HUES6 (cell line): ENCODE results near the gene IGF2BP1.
"Not testable (repeated sequence)": the region's sequence is repeated elsewhere in the genome, so short reads cannot be mapped to it uniquely, and the experiment has no call there.

ENCODE experiments used
- H3K27ac ChIP-seq: 2 replicates; pipeline ENCODE4 v1.7.0; 2013; ENCODE audit warnings: low read depth, mild to moderate bottlenecking, low read length, inconsistent platforms
- H3K27me3 ChIP-seq: 2 replicates; pipeline ENCODE4 v1.6.1; 2013; ENCODE audit warnings: low read length; ENCODE audit not compliant: control insufficient read depth, insufficient read depth
- H3K36me3 ChIP-seq: 2 replicates; pipeline ENCODE4 v1.6.1; 2013; ENCODE audit warnings: low read length; ENCODE audit not compliant: control insufficient read depth, insufficient read depth
- H3K4me1 ChIP-seq: 2 replicates; pipeline ENCODE4 v1.6.1; 2013; ENCODE audit warnings: low read length; ENCODE audit not compliant: control insufficient read depth, insufficient read depth
- H3K4me3 ChIP-seq: 2 replicates; pipeline ENCODE4 v1.5.1; 2013; ENCODE audit warnings: low read depth, low read length
- H3K9ac ChIP-seq: one replicate; pipeline ENCODE4 v1.6.1; 2013; ENCODE audit warnings: mild to moderate bottlenecking, low read length
- H3K9me3 ChIP-seq: 2 replicates; pipeline ENCODE4 v1.6.1; 2013; ENCODE audit warnings: low read depth, low read length; ENCODE audit not compliant: control insufficient read depth, insufficient read depth

The IGF2BP1 gene

DNA sequence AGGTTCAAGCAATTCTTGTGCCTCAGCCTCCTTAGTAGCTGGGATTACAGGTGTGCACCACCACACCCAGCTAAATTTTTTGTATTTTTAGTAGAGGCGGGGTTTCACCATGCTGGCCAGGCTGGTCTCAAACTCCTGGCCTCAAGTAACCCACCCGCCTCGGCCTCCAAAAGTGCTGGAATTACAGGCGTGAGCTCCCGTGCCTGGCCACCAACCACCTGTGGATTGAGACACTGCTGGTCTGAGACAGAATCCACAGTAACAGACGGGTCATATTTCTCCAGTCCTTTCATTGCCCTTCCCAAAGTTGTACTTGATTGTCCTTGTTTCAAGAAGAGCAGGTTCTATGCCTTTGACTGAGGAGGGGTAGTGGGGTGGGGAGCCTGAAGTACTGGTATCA is 42.3 kb downstream of the IGF2BP1 start:
- H3K27me3 ChIP-seq, H3K4me1 ChIP-seq, H3K9me3 ChIP-seq, H3K27ac ChIP-seq, H3K4me3 ChIP-seq, H3K9ac ChIP-seq: not testable (repeated sequence)
- peaks cover 84% of the 10 kb centered on the region for H3K36me3 ChIP-seq

DNA sequence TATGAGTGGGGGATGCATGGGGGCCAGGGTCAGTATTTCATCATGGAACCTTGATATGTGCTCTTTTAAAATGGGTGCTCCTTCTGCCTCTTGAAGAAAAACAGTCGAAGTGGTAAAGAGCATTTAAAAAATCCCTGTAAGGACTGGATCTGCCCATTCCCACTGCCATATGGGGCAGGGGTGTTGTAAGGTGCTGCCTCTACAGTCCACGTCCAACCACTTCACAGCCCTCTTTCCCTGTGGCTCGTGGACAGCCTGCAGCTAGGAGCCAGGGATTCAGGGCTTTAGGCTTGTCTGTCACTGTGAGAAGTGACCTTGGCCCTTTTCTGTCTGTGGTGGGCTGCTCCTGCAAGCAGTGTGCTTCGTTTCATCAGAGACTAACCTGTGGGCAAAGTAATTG is 44.3 kb downstream of the IGF2BP1 start:
- Histone ChIP-seq H3K36me3 (peaks cover 96% of the 10 kb centered on the region), H3K9ac (no peak overlapping the region), H3K4me3 (no peak overlapping the region), H3K9me3 (no peaks in the 10 kb centered on the region), H3K4me1 (no peaks in the 10 kb centered on the region), H3K27me3 (no peaks in the 10 kb centered on the region), H3K27ac (no peak overlapping the region)

DNA sequence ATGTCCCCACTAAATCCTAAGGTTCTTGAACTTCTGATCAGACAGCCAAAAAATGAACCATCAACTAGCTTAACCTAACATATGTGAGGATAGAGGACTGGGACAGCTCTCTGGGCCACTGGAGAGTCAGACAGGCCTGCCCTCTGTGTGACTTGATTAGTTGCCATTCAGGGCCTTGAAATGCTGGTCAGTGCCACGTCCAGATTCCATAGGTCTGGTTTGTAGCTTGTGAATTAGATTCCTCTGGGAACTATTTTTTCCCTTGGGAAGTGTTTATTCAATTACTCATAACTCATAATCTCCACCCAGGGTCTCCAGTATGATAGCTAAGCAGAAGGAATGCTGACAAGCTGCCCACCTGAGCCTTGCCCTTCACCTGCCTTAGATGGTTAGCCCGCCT is 48.2 kb downstream of the IGF2BP1 start:
- H3K9ac ChIP-seq = no peak overlapping the region
- H3K27me3 ChIP-seq = no peaks in the 10 kb centered on the region
- H3K27ac ChIP-seq = no peak overlapping the region
- no peaks in the 10 kb centered on the region for H3K9me3 ChIP-seq
- no peaks in the 10 kb centered on the region for H3K4me1 ChIP-seq
- peaks cover 100% of the 10 kb centered on the region for H3K36me3 ChIP-seq
- H3K4me3 ChIP-seq = no peak overlapping the region

DNA sequence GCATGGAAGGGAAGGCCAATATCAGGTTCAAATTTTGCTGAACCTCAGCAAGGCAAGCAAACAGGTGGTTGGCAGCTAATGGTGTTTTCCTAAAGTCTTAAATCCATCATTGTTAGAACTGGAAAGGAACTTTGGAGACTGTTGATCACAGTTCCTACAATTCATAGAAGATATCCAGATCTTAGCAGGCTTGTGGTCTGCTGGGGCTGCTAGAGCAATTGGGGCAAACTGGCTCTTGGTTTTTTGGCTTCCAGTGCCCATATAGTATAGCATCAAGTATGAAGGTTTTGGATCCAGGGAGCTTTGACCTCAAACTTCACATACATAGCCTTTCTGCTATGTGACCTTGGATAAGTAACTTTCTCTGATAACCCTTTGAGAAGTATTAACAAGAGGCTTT is 49.7 kb downstream of the IGF2BP1 start:
- Histone ChIP-seq H3K4me1 (no peaks in the 10 kb centered on the region; the same call in 1 of the 2 replicates), H3K9me3 (no peaks in the 10 kb centered on the region), H3K27me3 (no peaks in the 10 kb centered on the region), H3K9ac (no peak overlapping the region), H3K27ac (no peak overlapping the region), H3K36me3 (peaks cover 100% of the 10 kb centered on the region), H3K4me3 (no peak overlapping the region)

DNA sequence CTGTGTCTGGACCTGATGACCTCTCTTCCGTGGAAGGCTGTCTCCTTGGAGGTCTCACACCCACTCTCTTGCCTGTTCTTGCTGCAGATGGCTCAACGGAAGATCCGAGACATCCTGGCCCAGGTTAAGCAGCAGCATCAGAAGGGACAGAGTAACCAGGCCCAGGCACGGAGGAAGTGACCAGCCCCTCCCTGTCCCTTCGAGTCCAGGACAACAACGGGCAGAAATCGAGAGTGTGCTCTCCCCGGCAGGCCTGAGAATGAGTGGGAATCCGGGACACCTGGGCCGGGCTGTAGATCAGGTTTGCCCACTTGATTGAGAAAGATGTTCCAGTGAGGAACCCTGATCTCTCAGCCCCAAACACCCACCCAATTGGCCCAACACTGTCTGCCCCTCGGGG is 52.1 kb downstream of the IGF2BP1 start:
- Histone ChIP-seq H3K4me1 (peaks cover 23% of the 10 kb centered on the region), H3K27me3 (no peaks in the 10 kb centered on the region), H3K9me3 (no peaks in the 10 kb centered on the region), H3K4me3 (no peak overlapping the region), H3K36me3 (peaks cover 100% of the 10 kb centered on the region), H3K9ac (no peak overlapping the region), H3K27ac (no peak overlapping the region)

DNA sequence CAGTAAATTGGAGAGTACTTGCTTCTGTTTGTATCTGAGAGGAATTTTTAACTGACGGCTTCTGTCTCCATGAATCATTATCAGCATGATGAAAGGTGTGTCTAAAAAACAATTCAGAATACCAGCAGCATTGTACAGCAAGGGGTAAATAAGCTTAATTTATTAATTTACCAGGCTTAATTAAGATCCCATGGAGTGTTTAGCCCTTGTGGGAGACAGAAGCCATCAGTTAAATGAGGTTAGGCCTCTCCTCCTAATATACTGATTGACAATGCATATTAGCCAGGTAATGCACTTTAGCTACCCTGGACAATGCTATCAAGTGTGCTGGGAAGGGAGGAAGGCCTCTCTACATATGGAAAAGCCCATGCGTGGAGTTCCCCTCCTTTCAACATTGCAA is 53.4 kb downstream of the IGF2BP1 start:
- no peak overlapping the region for H3K27ac ChIP-seq
- H3K9me3 ChIP-seq = no peaks in the 10 kb centered on the region
- no peak overlapping the region for H3K4me3 ChIP-seq
- H3K9ac ChIP-seq = no peak overlapping the region
- H3K27me3 ChIP-seq = no peaks in the 10 kb centered on the region
- H3K4me1 ChIP-seq = peaks cover 31% of the 10 kb centered on the region
- peaks cover 90% of the 10 kb centered on the region for H3K36me3 ChIP-seq

DNA sequence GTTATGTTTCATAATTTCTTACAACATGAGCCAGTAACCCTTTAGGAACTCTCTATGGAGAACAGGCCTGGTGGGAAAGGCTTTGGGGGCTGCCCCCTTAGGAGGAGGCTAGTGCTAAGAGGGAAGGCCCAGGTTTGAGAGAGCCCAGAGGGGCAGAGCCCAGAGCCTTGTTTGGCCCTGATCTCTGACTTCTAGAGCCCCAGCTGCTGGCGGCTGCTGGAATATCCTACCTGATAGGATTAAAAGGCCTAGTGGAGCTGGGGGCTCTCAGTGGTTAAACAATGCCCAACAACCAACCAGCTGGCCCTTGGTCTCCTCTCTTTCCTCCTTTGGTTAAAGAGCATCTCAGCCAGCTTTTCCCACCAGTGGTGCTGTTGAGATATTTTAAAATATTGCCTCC is 54.1 kb downstream of the IGF2BP1 start:
- Histone ChIP-seq H3K36me3 (peaks cover 86% of the 10 kb centered on the region), H3K9ac (no peak overlapping the region), H3K27ac (no peak overlapping the region), H3K4me1 (peaks cover 38% of the 10 kb centered on the region), H3K9me3 (no peaks in the 10 kb centered on the region), H3K4me3 (no peak overlapping the region), H3K27me3 (no peaks in the 10 kb centered on the region)

DNA sequence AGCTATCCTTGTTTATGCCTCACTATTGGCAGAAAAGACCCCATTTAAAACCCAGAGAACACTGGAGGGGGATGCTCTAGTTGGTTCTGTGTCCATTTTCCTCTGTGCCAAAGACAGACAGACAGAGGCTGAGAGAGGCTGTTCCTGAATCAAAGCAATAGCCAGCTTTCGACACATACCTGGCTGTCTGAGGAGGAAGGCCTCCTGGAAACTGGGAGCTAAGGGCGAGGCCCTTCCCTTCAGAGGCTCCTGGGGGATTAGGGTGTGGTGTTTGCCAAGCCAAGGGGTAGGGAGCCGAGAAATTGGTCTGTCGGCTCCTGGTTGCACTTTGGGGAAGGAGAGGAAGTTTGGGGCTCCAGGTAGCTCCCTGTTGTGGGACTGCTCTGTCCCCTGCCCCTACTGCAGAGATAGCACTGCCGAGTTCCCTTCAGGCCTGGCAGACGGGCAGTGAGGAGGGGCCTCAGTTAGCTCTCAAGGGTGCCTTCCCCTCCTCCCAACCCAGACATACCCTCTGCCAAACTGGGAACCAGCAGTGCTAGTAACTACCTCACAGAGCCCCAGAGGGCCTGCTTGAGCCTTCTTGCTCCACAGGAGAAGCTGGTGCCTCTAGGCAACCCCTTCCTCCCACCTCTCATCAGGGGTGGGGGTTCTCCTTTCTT is 56.1 kb downstream of the IGF2BP1 start:
- no peak overlapping the region for H3K4me3 ChIP-seq
- H3K36me3 ChIP-seq = peaks cover 69% of the 10 kb centered on the region
- H3K4me1 ChIP-seq = peaks cover 38% of the 10 kb centered on the region
- no peaks in the 10 kb centered on the region for H3K27me3 ChIP-seq
- H3K27ac ChIP-seq = peak overlapping the region; percentile 7; the same call in 1 of the 2 replicates
- no peaks in the 10 kb centered on the region for H3K9me3 ChIP-seq
- H3K9ac ChIP-seq = no peak overlapping the region

DNA sequence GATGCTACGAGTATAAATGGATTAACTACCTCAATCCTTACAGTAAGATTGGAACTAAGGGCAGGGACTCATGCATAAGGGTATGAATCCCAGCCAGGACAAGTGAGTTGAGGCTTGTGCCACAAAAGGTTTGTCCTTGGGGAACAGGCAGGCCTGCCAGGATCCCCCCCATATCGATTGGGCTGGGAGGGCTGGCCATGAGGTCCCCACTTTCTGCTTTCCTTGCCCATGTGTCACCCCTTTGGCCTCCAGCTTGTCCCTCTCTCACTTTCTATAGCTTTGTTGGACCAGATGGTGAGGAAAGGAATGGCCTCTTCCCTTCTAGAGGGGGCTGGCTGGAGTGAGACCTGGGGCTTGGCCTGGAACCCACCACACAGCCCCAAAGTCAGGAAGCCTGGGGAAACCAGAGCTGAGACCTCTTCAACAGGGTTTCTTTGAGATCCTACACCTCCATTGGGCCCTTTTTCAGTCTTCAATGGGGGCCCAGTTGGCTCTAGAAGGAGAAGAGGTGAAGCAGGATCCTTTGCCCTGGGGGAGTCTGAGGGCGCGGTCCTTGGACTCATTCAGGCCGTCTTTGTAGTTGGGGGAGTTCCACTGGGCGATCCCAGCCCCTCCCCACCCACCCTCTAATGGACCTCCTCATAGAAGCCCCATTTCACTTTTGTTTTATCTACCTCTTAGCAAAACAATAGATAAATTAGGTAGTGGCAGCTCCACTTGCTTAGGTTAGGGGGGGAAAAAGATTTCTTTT is 57.3 kb downstream of the IGF2BP1 start:
- Histone ChIP-seq H3K4me1 (peaks cover 38% of the 10 kb centered on the region), H3K36me3 (peaks cover 57% of the 10 kb centered on the region), H3K27ac (0 out of 2 replicates have a peak overlapping the region, but pooled peaks have one; percentile 7), H3K9me3 (no peaks in the 10 kb centered on the region), H3K4me3 (peak overlapping the region; percentile 39; the same call in 1 of the 2 replicates), H3K9ac (peak overlapping the region; percentile 8), H3K27me3 (no peaks in the 10 kb centered on the region)

DNA sequence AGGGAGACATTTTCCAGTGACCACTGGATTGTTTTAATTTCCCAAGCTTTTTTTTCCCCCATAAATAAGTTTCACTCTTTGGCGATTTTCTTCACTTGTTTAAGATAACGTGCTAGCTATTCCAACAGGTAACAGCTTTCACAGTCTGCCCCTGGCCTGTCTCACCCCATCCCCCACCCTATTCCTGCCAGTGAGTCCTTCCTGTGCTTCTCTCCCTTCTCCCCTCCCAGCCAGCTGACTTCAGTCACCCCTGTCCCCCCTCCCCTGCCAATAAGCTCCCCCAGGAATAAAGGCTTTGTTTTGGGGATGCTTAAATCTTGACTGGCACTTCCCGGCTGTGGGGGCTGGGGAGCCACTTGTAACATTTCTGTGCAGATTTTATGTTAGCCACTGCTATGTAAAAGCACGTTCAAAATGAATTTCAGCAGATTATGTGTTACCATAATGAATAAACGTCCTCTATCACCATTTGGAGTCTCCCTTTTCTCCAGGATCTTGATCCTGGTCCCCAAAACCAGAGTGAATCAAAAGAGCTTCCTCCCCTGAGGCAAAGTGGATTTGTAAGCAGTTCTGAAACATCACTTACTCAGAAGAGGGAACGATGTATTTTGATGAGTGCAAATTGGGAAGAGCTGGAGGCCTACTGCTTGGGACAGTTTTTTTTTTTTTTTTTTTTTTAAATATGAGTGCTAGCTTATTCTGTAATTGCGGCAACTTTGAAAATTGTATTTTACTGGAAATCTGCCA is 58.2 kb downstream of the IGF2BP1 start:
- Histone ChIP-seq H3K4me3 (no peak overlapping the region), H3K9me3 (no peaks in the 10 kb centered on the region), H3K9ac (no peak overlapping the region), H3K27ac (peak overlapping the region; percentile 74), H3K27me3 (no peaks in the 10 kb centered on the region), H3K36me3 (peaks cover 48% of the 10 kb centered on the region), H3K4me1 (peaks cover 38% of the 10 kb centered on the region)

DNA sequence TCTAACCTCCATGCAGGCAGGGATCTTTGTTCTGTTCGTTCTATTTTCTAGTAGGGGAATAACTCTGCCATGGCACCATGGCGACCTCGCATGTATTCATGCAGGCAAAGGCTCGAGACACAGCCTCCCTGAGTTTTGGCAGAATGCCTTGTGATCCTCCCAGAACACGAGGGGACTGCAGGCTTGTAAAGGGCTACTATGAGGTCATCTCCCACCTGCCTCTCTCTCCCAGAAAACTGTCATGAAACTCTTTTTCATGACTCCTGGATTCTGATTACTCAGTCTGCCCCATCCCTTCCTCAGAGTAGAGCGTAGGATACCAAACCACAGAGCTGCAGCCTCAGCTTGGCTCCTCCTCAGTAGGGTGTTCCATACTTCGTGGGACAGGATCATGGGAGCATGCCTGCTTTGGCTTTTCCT is 64.3 kb downstream of the IGF2BP1 start:
- Histone ChIP-seq H3K9me3 (no peaks in the 10 kb centered on the region), H3K27me3 (no peaks in the 10 kb centered on the region), H3K4me1 (no peaks in the 10 kb centered on the region), H3K4me3 (no peak overlapping the region), H3K36me3 (no peaks in the 10 kb centered on the region), H3K27ac (no peak overlapping the region), H3K9ac (no peak overlapping the region)
